ENCODE measurements around the gene CYFIP1. TPM values are rescaled to one million over a fixed set of nuclear protein-coding genes. Genes with fewer than 3 reads are reported as not detected.

CYFIP1 gene
- total and polyA plus RNA-seq, 2 donors from 2014 or later = 32.3 to 143 TPM

GRCh38 chr15:22893081-22893480, 87.1 kb downstream of the CYFIP1 start:
- Histone ChIP-seq H3K9me3 (ENCODE audit: control insufficient read depth in 2 of 3, insufficient read depth in 1 of 3, low read length in 3 of 3) (no peaks in the 10 kb centered on the region), H3K36me3 (ENCODE audit: control insufficient read depth in 2 of 3, insufficient read depth in 3 of 3, low read length in 3 of 3) (peaks cover 4 to 20% (median 8%) of the 10 kb centered on the region in 3 donors), H3K4me3 (ENCODE audit: low read length in 3 of 3) (no peak overlapping the region), H3K9ac (ENCODE audit: low read length in 3 of 3) (no peak overlapping the region), H3K27ac (ENCODE audit: low read depth in 2 of 2, low read length in 2 of 2) (no peak overlapping the region), H3K4me1 (ENCODE audit: control insufficient read depth in 2 of 3, insufficient read depth in 2 of 3, low read depth in 1 of 3, low read length in 3 of 3) (no peaks in the 10 kb centered on the region), H3K27me3 (ENCODE audit: control insufficient read depth, insufficient read depth, low read length) (no peaks in the 10 kb centered on the region)
- intact Hi-C loops (cut with DNase I) = no loop called here
- no peak for FAIRE-seq
- DNase-seq = peak in 1 of 5 donors; percentile 45
- TF ChIP-seq CTCF (IDR thresholded peaks at IDR 0.05; ENCODE audit: borderline replicate concordance, extremely low read depth, insufficient read depth) = no peak

DNA sequence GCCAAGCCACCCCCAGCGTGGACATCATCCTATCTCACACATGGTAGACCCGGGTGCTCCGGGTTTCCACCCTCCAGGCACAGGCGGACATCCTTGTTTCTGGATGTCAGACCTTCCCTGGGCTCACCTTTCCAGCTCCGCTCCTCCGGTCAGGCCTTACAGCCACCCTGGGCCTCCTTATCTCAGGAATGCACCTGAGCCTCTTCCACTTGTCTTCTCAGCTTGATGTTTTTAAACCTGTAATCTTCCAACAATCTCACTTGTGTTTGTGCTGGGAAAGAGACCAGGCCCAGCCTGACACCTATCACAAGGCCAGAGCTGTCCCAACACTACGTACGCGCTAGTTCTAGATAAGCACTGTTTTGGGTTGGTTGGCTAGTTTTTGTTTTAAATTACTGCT, 87.8 kb downstream of the CYFIP1 start:
- intact Hi-C loops (cut with DNase I) = no loop called here
- Histone ChIP-seq H3K4me1 (ENCODE audit: control insufficient read depth in 2 of 3, insufficient read depth in 2 of 3, low read depth in 1 of 3, low read length in 3 of 3) (no peaks in the 10 kb centered on the region), H3K9me3 (ENCODE audit: control insufficient read depth in 2 of 3, insufficient read depth in 1 of 3, low read length in 3 of 3) (no peaks in the 10 kb centered on the region), H3K36me3 (ENCODE audit: control insufficient read depth in 2 of 3, insufficient read depth in 3 of 3, low read length in 3 of 3) (peaks cover 4 to 28% (median 13%) of the 10 kb centered on the region in 3 donors), H3K27me3 (ENCODE audit: control insufficient read depth, insufficient read depth, low read length) (no peaks in the 10 kb centered on the region), H3K27ac (ENCODE audit: low read depth in 2 of 2, low read length in 2 of 2) (no peak overlapping the region), H3K4me3 (ENCODE audit: low read length in 3 of 3) (no peak overlapping the region), H3K9ac (ENCODE audit: low read length in 3 of 3) (no peak overlapping the region)
- no peak for TF ChIP-seq CTCF (IDR thresholded peaks at IDR 0.05; ENCODE audit: borderline replicate concordance, extremely low read depth, insufficient read depth)
- DNase-seq (peak in 1 of 5 donors; percentile 64), FAIRE-seq (no peak)

DNA sequence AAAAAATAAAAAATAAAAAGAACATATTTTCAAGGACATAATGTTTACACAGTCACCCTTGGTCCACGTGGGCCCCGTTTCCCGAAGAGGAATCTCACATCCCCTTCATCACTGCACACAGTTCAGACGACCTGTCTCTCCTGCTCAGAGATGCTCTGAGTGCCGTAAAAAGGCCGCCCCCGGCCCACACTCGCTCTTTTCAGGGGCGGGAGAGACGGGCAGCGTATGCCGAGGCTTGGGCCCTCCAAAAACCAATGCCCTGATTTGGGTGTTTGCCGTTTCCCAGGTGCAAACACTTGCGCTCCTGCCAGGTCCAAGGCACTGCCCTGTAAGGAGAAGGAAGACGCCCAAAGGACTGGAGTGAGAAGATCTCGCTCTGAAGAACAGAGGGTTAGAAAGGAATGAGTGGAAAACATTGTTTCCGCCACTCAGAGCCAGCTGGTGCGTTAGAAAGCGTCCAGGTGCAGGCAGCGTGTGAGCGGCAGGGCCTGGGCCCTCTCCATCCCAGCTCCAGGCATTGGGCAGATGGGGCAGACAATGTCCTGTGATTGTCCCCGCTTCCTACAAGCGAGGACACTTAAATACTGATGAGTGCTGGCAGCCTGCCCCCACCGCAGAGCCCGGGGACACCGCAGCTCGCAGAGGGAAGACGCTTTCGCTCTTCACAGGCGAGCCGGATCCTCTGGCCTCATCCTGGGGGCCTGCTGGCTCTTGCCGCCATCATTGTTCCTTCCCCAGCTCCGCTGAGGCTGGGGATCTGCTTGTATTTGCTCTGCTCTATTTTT, 88.5 kb downstream of the CYFIP1 start:
- H3K27ac ChIP-seq (ENCODE audit: low read depth in 2 of 2, low read length in 2 of 2) = no peak overlapping the region
- H3K9me3 ChIP-seq (ENCODE audit: control insufficient read depth in 2 of 3, insufficient read depth in 1 of 3, low read length in 3 of 3) = no peaks in the 10 kb centered on the region
- H3K4me3 ChIP-seq (ENCODE audit: low read length in 3 of 3) = no peak overlapping the region
- TF ChIP-seq CTCF (IDR thresholded peaks at IDR 0.05; ENCODE audit: borderline replicate concordance, extremely low read depth, insufficient read depth) = no peak
- DNase-seq (peak in 1 of 5 donors; percentile 45), FAIRE-seq (no peak)
- no peaks in the 10 kb centered on the region for H3K27me3 ChIP-seq (ENCODE audit: control insufficient read depth, insufficient read depth, low read length)
- H3K9ac ChIP-seq (ENCODE audit: low read length in 3 of 3) = no peak overlapping the region
- intact Hi-C loops (cut with DNase I) = no loop called here
- no peaks in the 10 kb centered on the region for H3K4me1 ChIP-seq (ENCODE audit: control insufficient read depth in 2 of 3, insufficient read depth in 2 of 3, low read depth in 1 of 3, low read length in 3 of 3)
- H3K36me3 ChIP-seq (ENCODE audit: control insufficient read depth in 2 of 3, insufficient read depth in 3 of 3, low read length in 3 of 3) = peaks cover 2 to 29% (median 13%) of the 10 kb centered on the region in 3 donors
